Body of pancreas (tissue), 4 donors: ENCODE data around the gene FGR. TPM values are rescaled to one million over a fixed set of nuclear protein-coding genes. Genes with fewer than 3 reads are reported as not detected.
A peak's percentile ranks its signal among the peaks of the same experiment; 100 is the strongest.
"Not testable (repeated sequence)": the region's sequence is repeated elsewhere in the genome, so short reads cannot be mapped to it uniquely, and the experiment has no call there.

Experiments used
- ATAC-seq: fragments of 150-250 bp; one replicate; pipeline ENCODE4 v1.9.1; 2016
- DNase-seq, 4 donors: peaks; one replicate each; pipeline ENCODE4 v3.0.0-alpha.2; 2019
- H3K27ac ChIP-seq, 4 donors: fragments of 200-600 bp; sonication (generic); 1 replicate in 3 of 4; 2 replicates in 1 of 4; pipeline versions ENCODE4 v1.5.1 to v1.6.1; 2016 to 2019; ENCODE audit warnings: mild to moderate bottlenecking in 1 of 4, mixed read lengths in 1 of 4, moderate library complexity in 1 of 4
- H3K27me3 ChIP-seq, 2 donors: fragments of 200-600 bp; sonication (generic); one replicate each; pipeline ENCODE4 v1.6.0; 2016; ENCODE audit warnings: mild to moderate bottlenecking in 1 of 2
- H3K36me3 ChIP-seq, 2 donors: fragments of 200-600 bp; sonication (generic); replicated peaks in 1 of 2; 2 replicates each; pipeline ENCODE4 v1.5.1; 2016; ENCODE audit warnings: low read depth in 2 of 2; ENCODE audit not compliant: insufficient read depth in 1 of 2
- H3K4me1 ChIP-seq: fragments of 200-600 bp; sonication (generic); one replicate; pipeline ENCODE4 v1.6.0; 2016
- H3K4me3 ChIP-seq, 2 donors: fragments of 200-600 bp; sonication (generic); 1 replicate in 1 of 2; 2 replicates in 1 of 2; pipeline ENCODE4 v1.5.1; 2016 to 2019
- H3K9me3 ChIP-seq, 3 donors: fragments of 200-600 bp; sonication (generic); 1 replicate in 2 of 3; 2 replicates in 1 of 3; pipeline ENCODE4 v1.5.1; 2016
- CTCF ChIP-seq, 7 experiments: fragments of 450-650 bp in 4 of 7; fragments of 200-600 bp in 3 of 7; sonication (generic) in 3 of 7; IDR thresholded peaks; one replicate each; pipeline ENCODE4 v1.5.1; 2016 to 2019; ENCODE audit warnings: antibody characterized with exemption in 7 of 7
- POLR2A ChIP-seq, 3 donors: fragments of 450-650 bp; IDR thresholded peaks; one replicate each; pipeline ENCODE4 v1.6.1; 2016; ENCODE audit warnings: antibody characterized with exemption in 3 of 3, mild to moderate bottlenecking in 2 of 3
- WGBS, 2 donors: methylation state at CpG; one replicate each; pipeline ENCODE4 v1.1.5; 2017; 5-methylcytosine and 5-hydroxymethylcytosine counted together
- intact Hi-C: fragments of 100-400 bp; cut with DNase I; formaldehyde crosslinking; loops from one replicate; pipeline ENCODE4 v1.15.1; 2023
- total RNA-seq, 2 donors: library from RNA; depleted of rRNA; stranded (reverse); fragments of >200 nt; gene quantifications; one replicate each; pipeline ENCODE4 v1.1.0, GENCODE V29; 2016

The FGR gene
- total RNA-seq, 2 donors from 2014 or later: 3.0 to 5.4 TPM

GRCh38 chr1:27633298-27633610 lies 1.7 kb downstream of the FGR start:
- no peaks in the 10 kb centered on the region for H3K36me3 ChIP-seq
- H3K9me3 ChIP-seq: no peaks in the 10 kb centered on the region
- peak overlapping the region in 2 of 4 donors; percentile 39 to 75 for H3K27ac ChIP-seq
- H3K4me3 ChIP-seq: no peak overlapping the region
- H3K27me3 ChIP-seq: peaks cover 0 to 4% of the 10 kb centered on the region in 2 donors
- TF ChIP-seq CTCF (IDR thresholded peaks at IDR 0.05): no peak
- TF ChIP-seq POLR2A (IDR thresholded peaks at IDR 0.05): no peak
- no peak for ATAC-seq
- H3K4me1 ChIP-seq: peaks cover 13% of the 10 kb centered on the region
- intact Hi-C loops: no loop called here
- no peak for DNase-seq
- 81 to 84% methylated on average over 5 of the region's 5 CpGs for WGBS, 2 donors

GRCh38 chr1:27632387-27633297 lies 2.3 kb downstream of the FGR start:
- ATAC-seq (no peak), DNase-seq (no peak)
- Histone ChIP-seq H3K4me3 (no peak overlapping the region), H3K27me3 (peaks cover 0 to 4% of the 10 kb centered on the region in 2 donors), H3K27ac (peak overlapping the region in 1 of 4 donors; percentile 75), H3K4me1 (peaks cover 13% of the 10 kb centered on the region), H3K36me3 (no peaks in the 10 kb centered on the region), H3K9me3 (no peaks in the 10 kb centered on the region)
- TF ChIP-seq CTCF (IDR thresholded peaks at IDR 0.05): no peak
- peak in 1 of 3 donors; percentile 29 for TF ChIP-seq POLR2A (IDR thresholded peaks at IDR 0.05)
- WGBS, 2 donors: 55 to 73% methylated on average over 10 to 11 of the region's 14 CpGs
- intact Hi-C loops: no loop called here

GRCh38 chr1:27630859-27631491 lies 4.0 kb downstream of the FGR start:
- H3K4me3 ChIP-seq: no peak overlapping the region
- H3K9me3 ChIP-seq: no peaks in the 10 kb centered on the region
- DNase-seq (peak in 1 of 4 donors; percentile 66), ATAC-seq (peak; percentile 31)
- H3K27ac ChIP-seq: peak overlapping the region in 2 of 4 donors; percentile 51 to 75
- no peak for TF ChIP-seq POLR2A (IDR thresholded peaks at IDR 0.05)
- TF ChIP-seq CTCF (IDR thresholded peaks at IDR 0.05): no peak
- peaks cover 13% of the 10 kb centered on the region for H3K4me1 ChIP-seq
- H3K27me3 ChIP-seq: peaks cover 0 to 4% of the 10 kb centered on the region in 2 donors
- no peaks in the 10 kb centered on the region for H3K36me3 ChIP-seq
- WGBS, 2 donors: 51 to 53% methylated on average over 5 of the region's 5 CpGs
- intact Hi-C loops: no loop called here

GRCh38 chr1:27628712-27629111 lies 6.3 kb downstream of the FGR start:
- Histone ChIP-seq H3K27ac (peak overlapping the region in 1 of 4 donors; percentile 25), H3K4me3 (no peak overlapping the region), H3K9me3 (no peaks in the 10 kb centered on the region), H3K4me1 (peaks cover under 1% of the 10 kb centered on the region), H3K27me3 (no peaks in the 10 kb centered on the region), H3K36me3 (no peaks in the 10 kb centered on the region)
- intact Hi-C loops: no loop called here
- WGBS, 2 donors: 61 to 74% methylated on average over 3 of the region's 3 CpGs
- no peak for TF ChIP-seq CTCF (IDR thresholded peaks at IDR 0.05)
- no peak for TF ChIP-seq POLR2A (IDR thresholded peaks at IDR 0.05)
- DNase-seq: no peak
- no peak for ATAC-seq

GRCh38 chr1:27627733-27628132 lies 7.3 kb downstream of the FGR start:
- H3K4me3 ChIP-seq, H3K4me1 ChIP-seq, H3K27me3 ChIP-seq, H3K36me3 ChIP-seq, ATAC-seq, DNase-seq, H3K9me3 ChIP-seq, intact Hi-C loops, H3K27ac ChIP-seq: not testable (repeated sequence)
- 74 to 82% methylated on average over 4 of the region's 4 CpGs for WGBS, 2 donors
